Heart right ventricle (tissue), 16 donors: ENCODE data around the gene ECHS1. TPM values are rescaled to one million over a fixed set of nuclear protein-coding genes. Genes with fewer than 3 reads are reported as not detected.

Experiments
- ATAC-seq, 8 donors: fragments of 200-7000 bp; cut with Tn5 transposase; one replicate each; pipeline ENCODE4 v1.9.1; 2020; ENCODE audit warnings: mild to moderate bottlenecking in 8 of 8, moderate library complexity in 8 of 8, moderate number of reproducible peaks in 1 of 8
- DNase-seq, 2 donors: peaks; one replicate each; pipeline ENCODE4 v3.0.0-alpha.2; 2020
- H3K27ac ChIP-seq, 10 donors: fragments of 200-600 bp; sonication (generic) in 2 of 10; one replicate each; pipeline versions ENCODE4 v1.5.0 to v1.8.0; 2020 to 2022; ENCODE audit warnings: mild to moderate bottlenecking in 3 of 10
- H3K27me3 ChIP-seq, 7 donors: fragments of 200-600 bp; one replicate each; pipeline ENCODE4 v1.8.0; 2021 to 2022; ENCODE audit warnings: mild to moderate bottlenecking in 2 of 7
- H3K36me3 ChIP-seq, 9 donors: fragments of 200-600 bp; sonication (generic) in 1 of 9; one replicate each; pipeline versions ENCODE4 v1.5.0 to v1.8.0; 2020 to 2022; ENCODE audit warnings: mild to moderate bottlenecking in 2 of 9
- H3K4me1 ChIP-seq, 9 donors: fragments of 200-600 bp; sonication (generic) in 1 of 9; one replicate each; pipeline versions ENCODE4 v1.5.0 to v1.8.0; 2020 to 2022; ENCODE audit warnings: mild to moderate bottlenecking in 4 of 9
- H3K4me3 ChIP-seq, 10 donors: fragments of 200-600 bp; sonication (generic) in 2 of 10; one replicate each; pipeline versions ENCODE4 v1.5.0 to v1.8.0; 2020 to 2022; ENCODE audit warnings: mild to moderate bottlenecking in 7 of 10, moderate library complexity in 2 of 10
- H3K9me3 ChIP-seq, 11 donors: fragments of 200-600 bp in 10 of 11; sonication (generic) in 2 of 11; one replicate each; pipeline versions ENCODE4 v1.5.0 to v1.8.0; 2013 to 2022; ENCODE audit warnings: mild to moderate bottlenecking in 2 of 11, control low read depth in 1 of 11, moderate library complexity in 1 of 11
- CTCF ChIP-seq, 9 donors: fragments of 200-600 bp; sonication (generic) in 2 of 9; IDR thresholded peaks; one replicate each; pipeline versions ENCODE4 v1.5.0 to v1.8.0; 2021 to 2022; ENCODE audit warnings: antibody characterized with exemption in 9 of 9, mild to moderate bottlenecking in 5 of 9, moderate library complexity in 1 of 9
- WGBS, 2 donors: extraction: QIAGEN DNeasy Blood & Tissue Kit; methylation state at CpG; one replicate each; pipeline ENCODE4 v1.1.7; 2013; ENCODE audit warnings: inconsistent platforms in 1 of 2; 5-methylcytosine and 5-hydroxymethylcytosine counted together
- intact Hi-C, 10 donors: fragments of 100-400 bp; cut with DNase I; formaldehyde crosslinking; loops; one replicate each; pipeline versions ENCODE4 v1.11.1 to v1.14.2; 2022
- polyA plus RNA-seq, 2 donors: library from polyadenylated mRNA; stranded (reverse); fragments of 200-250 nt; gene quantifications; one replicate each; pipeline ENCODE4 v1.2.3, GENCODE V29; 2013
- total RNA-seq, 10 donors: library from RNA; stranded (reverse); fragmentation: NEBNext Ultra II Directional in 3 of 10; extraction: Animal tissue kit (Norgen Biotek cat#: 25700) in 3 of 10; gene quantifications; one replicate each; pipeline versions ENCODE4 v1.2.1 to v1.2.4, GENCODE V29; 2021 to 2023
- donor health status: Arrhythmogenic right ventricular cardiomyopathy.
- donor health status: ischemic (EF 13 %, LVEDD 7.1; RV severe dilation, severe dysfunction).
- donor health status: healthy with polysubstance abuse.
- donor health status: DM: no; HTN: yes; CAD: no.
- donor health status: DM: no; HTN: no; CAD: no.
- donor health status: ischemic (EF 25% LVEDD 6.9; RV normal size, moderate dysfunction).
- donor health status: ischemic (EF 25% LVEDD 5.7; RV mildly dilated, moderate dysfunction).
- donor health status: healthy.
- donor health status: DM: yes; HTN: yes; CAD: no.
- donor health status: Ischemic cardiomyopathy.
- donor health status: ischemic (EF 35%, LVEDD 5.7; RV mildly dilated, moderate dysfunction).
- donor health status: nonischemic (EF 11% LVEDD 7.7; RV severe dilation, severe dysfunction).
- donor health status: DM: yes; HTN: yes; CAD: no.
- donor health status: PGD.
- donor health status: ischemic (EF 29% LVEDD 5.4; RV normal size, mild dysfunction).
- donor health status: nonischemic (EF 23%, LVEDD 6.1; RV moderate dilation, normal function).

ECHS1 gene
- total and polyA plus RNA-seq, 12 donors: 117 to 275 (median 213) TPM

- Histone ChIP-seq H3K27ac (peak overlapping the region in 1 of 10 donors; percentile 78), H3K27me3 (no peaks in the 10 kb centered on the region), H3K4me1 (peaks cover 0 to 18% (median 0%) of the 10 kb centered on the region in 9 donors), H3K4me3 (no peak overlapping the region), H3K36me3 (peaks cover 0 to 98% (median 32%) of the 10 kb centered on the region in 9 donors), H3K9me3 (no peaks in the 10 kb centered on the region)
- ATAC-seq: peak in 3 of 8 donors; percentile 24 to 39 (median 30)
- no peak for DNase-seq
- intact Hi-C loops: no loop called here
- 96 to 97% methylated on average over 21 of the region's 21 CpGs for WGBS, 2 donors
- TF ChIP-seq CTCF (IDR thresholded peaks at IDR 0.05): no peak
Observed at GRCh38 chr10:133401981-133402725, 29.0 kb upstream of the ECHS1 start.

- WGBS, 2 donors: 96 to 97% methylated on average over 12 of the region's 12 CpGs
- no peak for TF ChIP-seq CTCF (IDR thresholded peaks at IDR 0.05)
- H3K4me1 ChIP-seq: peaks cover 0 to 18% (median 0%) of the 10 kb centered on the region in 9 donors
- ATAC-seq (peak in 2 of 8 donors; percentile 17 to 36), DNase-seq (no peak)
- H3K4me3 ChIP-seq: no peak overlapping the region
- peaks cover 0 to 98% (median 32%) of the 10 kb centered on the region in 9 donors for H3K36me3 ChIP-seq
- no peaks in the 10 kb centered on the region for H3K27me3 ChIP-seq
- intact Hi-C loops: no loop called here
- peak overlapping the region in 1 of 10 donors; percentile 78 for H3K27ac ChIP-seq
- no peaks in the 10 kb centered on the region for H3K9me3 ChIP-seq
Observed at GRCh38 chr10:133401500-133401899, 28.3 kb upstream of the ECHS1 start.

GRCh38 chr10:133400624-133401424 lies 27.7 kb upstream of the ECHS1 start:
- 82 to 90% methylated on average over 10 of the region's 10 CpGs for whole genome bisulfite sequencing, 2 donors
- ATAC-seq (peak in 3 of 8 donors; percentile 32 to 40 (median 37)), DNase-seq (no peak)
- H3K27ac ChIP-seq: peak overlapping the region in 1 of 10 donors; percentile 78
- no peaks in the 10 kb centered on the region for H3K9me3 ChIP-seq
- no peaks in the 10 kb centered on the region for H3K27me3 ChIP-seq
- no peak overlapping the region for H3K4me3 ChIP-seq
- intact Hi-C loops: no loop called here
- TF ChIP-seq CTCF (IDR thresholded peaks at IDR 0.05): no peak
- H3K36me3 ChIP-seq: peaks cover 0 to 98% (median 32%) of the 10 kb centered on the region in 9 donors
- peaks cover 0 to 18% (median under 1%) of the 10 kb centered on the region in 9 donors for H3K4me1 ChIP-seq

- H3K27me3 ChIP-seq: no peaks in the 10 kb centered on the region
- no peak overlapping the region for H3K27ac ChIP-seq
- no peak for TF ChIP-seq CTCF (IDR thresholded peaks at IDR 0.05)
- H3K36me3 ChIP-seq: peaks cover 0 to 84% (median 32%) of the 10 kb centered on the region in 9 donors
- no peaks in the 10 kb centered on the region for H3K9me3 ChIP-seq
- WGBS, 2 donors: 97 to 98% methylated on average over 19 of the region's 19 CpGs
- ATAC-seq (no peak), DNase-seq (no peak)
- H3K4me1 ChIP-seq: peaks cover 3 to 28% (median 13%) of the 10 kb centered on the region in 9 donors
- no peak overlapping the region for H3K4me3 ChIP-seq
- intact Hi-C loops: no loop called here
Observed at GRCh38 chr10:133399123-133399601, 26.0 kb upstream of the ECHS1 start.
